OCI-LY7 (cell line): ENCODE measurements around the gene ARHGAP24. TPM values are rescaled to one million over a fixed set of nuclear protein-coding genes. Genes with fewer than 3 reads are reported as not detected.

Experiments used
- BruUV-seq: library from RNA; stranded (reverse); fragments of 400-500 nt; replicated peaks from 2 replicates; lab custom pipeline; 2021; lab: Mats Ljungman, UMichigan
- CTCF ChIA-PET: fragments of 300-600 bp; sonication (Branson Sonifier 250); formaldehyde crosslinking; loops from one replicate; lab custom pipeline; 2022; ENCODE audit warnings: antibody characterized with exemption; ENCODE audit not compliant: unreplicated experiment; lab: Charles Lee
- POLR2A ChIA-PET: fragments of 300-600 bp; sonication (Branson Sonifier 250); formaldehyde crosslinking; loops from one replicate; lab custom pipeline; 2022; ENCODE audit warnings: antibody characterized with exemption; lab: Charles Lee
- DNase-seq: peaks from one replicate; pipeline ENCODE4 v3.0.0-alpha.2; 2015; ENCODE audit warnings: low spot score
- H2AFZ ChIP-seq: fragments of 200-600 bp; sonication (generic), shearing (Covaris generic); 2 replicates; pipeline ENCODE4 v1.6.1; 2014; ENCODE audit warnings: mild to moderate bottlenecking, antibody characterized with exemption, low read length, moderate library complexity
- H3K27ac ChIP-seq: fragments of 200-600 bp; sonication (generic); 2 replicates; pipeline ENCODE4 v1.5.1; 2014; ENCODE audit warnings: mixed run types, low read depth, mild to moderate bottlenecking, moderate library complexity, low read length, inconsistent platforms; ENCODE audit not compliant: poor library complexity, severe bottlenecking
- H3K36me3 ChIP-seq: fragments of 200-600 bp; sonication (generic); 2 replicates; pipeline ENCODE4 v1.6.1; 2014; ENCODE audit warnings: mild to moderate bottlenecking, antibody characterized with exemption, low read length, moderate library complexity, mixed read lengths; ENCODE audit not compliant: insufficient read depth
- H3K4me1 ChIP-seq: fragments of 200-600 bp; sonication (generic); 2 replicates; pipeline ENCODE4 v1.5.1; 2014; ENCODE audit warnings: mild to moderate bottlenecking, low read length; ENCODE audit not compliant: insufficient read depth, poor library complexity, severe bottlenecking
- H3K4me2 ChIP-seq: fragments of 200-600 bp; sonication (generic); 2 replicates; pipeline ENCODE4 v1.6.1; 2014; ENCODE audit warnings: mild to moderate bottlenecking, low read length
- H3K4me3 ChIP-seq: fragments of 200-600 bp; sonication (generic); 2 replicates; pipeline ENCODE4 v1.5.1; 2014; ENCODE audit warnings: mild to moderate bottlenecking, low read depth, low read length; ENCODE audit not compliant: poor library complexity, severe bottlenecking
- H3K79me2 ChIP-seq: fragments of 200-600 bp; sonication (generic); 2 replicates; pipeline ENCODE4 v1.6.1; 2016; ENCODE audit warnings: low read depth, mild to moderate bottlenecking, low read length, moderate library complexity, mixed read lengths; ENCODE audit not compliant: insufficient read depth
- H3K9me2 ChIP-seq: fragments of 200-600 bp; sonication (generic); 2 replicates; pipeline ENCODE4 v1.6.1; 2016; ENCODE audit warnings: mild to moderate bottlenecking, low read length, mixed read lengths; ENCODE audit not compliant: insufficient read depth
- H3K9me3 ChIP-seq: fragments of 200-600 bp; sonication (generic); 2 replicates; pipeline ENCODE4 v1.6.1; 2014; ENCODE audit warnings: mild to moderate bottlenecking, mixed run types, low read length, mixed read lengths
- H4K20me1 ChIP-seq: fragments of 200-600 bp; sonication (generic); 2 replicates; pipeline ENCODE4 v1.6.1; 2014; ENCODE audit warnings: mild to moderate bottlenecking, antibody characterized with exemption, low read length, moderate library complexity, mixed read lengths; ENCODE audit not compliant: insufficient read depth
- EZH2phosphoT487 ChIP-seq: fragments of 200-600 bp; sonication (generic); IDR thresholded peaks from 2 replicates; pipeline ENCODE4 v1.6.1; 2018; ENCODE audit warnings: low read depth, borderline replicate concordance, mild to moderate bottlenecking, mixed run types, antibody characterized with exemption, low read length, moderate library complexity, mixed read lengths
- intact Hi-C: fragments of 100-400 bp; cut with micrococcal nuclease; formaldehyde crosslinking; loops from one replicate; pipeline ENCODE4 v1.10.0; 2022; ENCODE audit not compliant: unreplicated experiment
- total RNA-seq, 2 experiments: library from RNA; depleted of rRNA in 1 of 2; stranded (reverse); fragments of >200 nt in 1 of 2; shearing (Covaris generic) in 1 of 2; gene quantifications; 2 replicates each; pipeline ENCODE4 v1.2.3, GENCODE V29; 2014 to 2022
- TF ChIP-seq, protein P1 (sequence below): fragments of 200-600 bp; sonication (generic); conservative IDR thresholded peaks from 2 replicates; pipeline ENCODE4 v1.5.1; 2014; ENCODE audit warnings: mild to moderate bottlenecking, antibody characterized with exemption, low read length, moderate library complexity, mixed read lengths

The ARHGAP24 gene
- total RNA-seq, 2 experiments from 2014 or later, result 0.88 to 4.4 TPM

DNA sequence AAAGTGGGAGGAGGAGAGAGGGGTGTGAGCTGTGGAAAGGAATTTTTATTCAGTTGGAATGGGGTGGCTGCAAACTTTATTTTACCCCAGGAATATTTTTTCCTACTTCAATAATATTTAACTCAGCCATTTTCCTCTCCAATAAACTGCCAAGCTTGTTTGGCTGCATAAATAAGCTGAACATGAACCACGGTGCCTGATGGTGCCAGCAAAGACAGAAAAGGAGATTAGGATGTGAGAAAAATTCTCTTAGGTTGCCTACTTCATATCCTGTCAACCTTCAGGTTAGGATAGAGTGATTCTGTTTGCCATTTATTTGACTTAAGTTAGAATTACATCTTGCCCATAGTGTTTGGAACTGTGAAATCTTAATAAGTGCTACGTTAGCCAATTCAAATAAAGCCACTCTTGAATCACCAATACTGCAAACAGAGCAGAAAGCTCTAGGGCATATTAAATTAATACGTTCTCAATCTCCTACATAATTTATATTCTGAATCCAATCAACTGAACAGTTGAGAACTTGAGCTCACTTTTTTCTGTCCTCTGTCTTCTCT is 195.1 kb downstream of the ARHGAP24 start:
- Histone ChIP-seq H3K4me2 (no peak overlapping the region), H3K27ac (no peak overlapping the region), H3K36me3 (no peaks in the 10 kb centered on the region), H3K4me3 (no peak overlapping the region), H2AFZ (no peak overlapping the region), H3K9me2 (no peaks in the 10 kb centered on the region), H3K9me3 (peaks cover 11% of the 10 kb centered on the region), H3K79me2 (no peaks in the 10 kb centered on the region), H3K4me1 (peaks cover 32% of the 10 kb centered on the region), H4K20me1 (no peaks in the 10 kb centered on the region)
- BruUV-seq, result no TSS peak
- intact Hi-C loops, result no loop called here
- POLR2A ChIA-PET, result interaction anchor here (0.6 to 3.6 kb wide), 9 partner anchors 10 to 205 kb away, joined by 3 to 27 read pairs (median 5); no protein-coding TSS in a partner anchor
- CTCF ChIA-PET, result no interaction called here
- no peak for DNase-seq
- TF ChIP-seq, protein P1, sequence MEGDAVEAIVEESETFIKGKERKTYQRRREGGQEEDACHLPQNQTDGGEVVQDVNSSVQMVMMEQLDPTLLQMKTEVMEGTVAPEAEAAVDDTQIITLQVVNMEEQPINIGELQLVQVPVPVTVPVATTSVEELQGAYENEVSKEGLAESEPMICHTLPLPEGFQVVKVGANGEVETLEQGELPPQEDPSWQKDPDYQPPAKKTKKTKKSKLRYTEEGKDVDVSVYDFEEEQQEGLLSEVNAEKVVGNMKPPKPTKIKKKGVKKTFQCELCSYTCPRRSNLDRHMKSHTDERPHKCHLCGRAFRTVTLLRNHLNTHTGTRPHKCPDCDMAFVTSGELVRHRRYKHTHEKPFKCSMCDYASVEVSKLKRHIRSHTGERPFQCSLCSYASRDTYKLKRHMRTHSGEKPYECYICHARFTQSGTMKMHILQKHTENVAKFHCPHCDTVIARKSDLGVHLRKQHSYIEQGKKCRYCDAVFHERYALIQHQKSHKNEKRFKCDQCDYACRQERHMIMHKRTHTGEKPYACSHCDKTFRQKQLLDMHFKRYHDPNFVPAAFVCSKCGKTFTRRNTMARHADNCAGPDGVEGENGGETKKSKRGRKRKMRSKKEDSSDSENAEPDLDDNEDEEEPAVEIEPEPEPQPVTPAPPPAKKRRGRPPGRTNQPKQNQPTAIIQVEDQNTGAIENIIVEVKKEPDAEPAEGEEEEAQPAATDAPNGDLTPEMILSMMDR, result no peak
- no peak for TF ChIP-seq EZH2phosphoT487

DNA sequence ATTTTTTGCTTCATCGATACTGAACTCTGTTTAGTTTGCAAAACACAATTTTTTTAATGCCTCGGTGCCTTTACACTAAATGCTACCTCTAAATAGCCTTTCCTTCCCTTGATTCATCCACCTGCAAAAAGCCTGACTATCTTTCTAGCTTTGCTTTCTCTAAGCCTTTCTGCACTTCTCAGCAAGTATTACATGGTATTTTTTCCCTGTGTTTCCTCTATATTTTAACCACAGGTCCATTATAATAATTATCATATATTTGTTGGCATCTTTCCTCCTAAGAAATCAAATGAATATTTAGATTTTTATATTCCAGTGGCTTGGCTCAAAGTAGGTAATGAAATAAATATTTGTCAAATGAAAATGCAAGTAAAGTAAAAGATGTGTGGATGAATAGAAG is 196.2 kb downstream of the ARHGAP24 start:
- Histone ChIP-seq H3K4me2 (peak overlapping the region; percentile 31; the same call in 1 of the 2 replicates), H3K4me3 (no peak overlapping the region), H3K27ac (no peak overlapping the region), H3K9me2 (no peaks in the 10 kb centered on the region), H3K4me1 (peaks cover 32% of the 10 kb centered on the region), H4K20me1 (no peaks in the 10 kb centered on the region), H3K79me2 (no peaks in the 10 kb centered on the region), H3K36me3 (no peaks in the 10 kb centered on the region), H3K9me3 (peaks cover 11% of the 10 kb centered on the region), H2AFZ (peak overlapping the region; percentile 83; the same call in 1 of the 2 replicates)
- TF ChIP-seq EZH2phosphoT487, result no peak
- TF ChIP-seq, protein P1, result no peak
- DNase-seq, result peak; percentile 19
- ChIA-PET CTCF (no interaction called here), POLR2A (interaction anchor here (0.7 to 3.6 kb wide), 7 partner anchors 9 to 115 kb away, joined by 3 to 27 read pairs (median 6); no protein-coding TSS in a partner anchor)
- BruUV-seq, result no TSS peak
- intact Hi-C loops, result no loop called here

DNA sequence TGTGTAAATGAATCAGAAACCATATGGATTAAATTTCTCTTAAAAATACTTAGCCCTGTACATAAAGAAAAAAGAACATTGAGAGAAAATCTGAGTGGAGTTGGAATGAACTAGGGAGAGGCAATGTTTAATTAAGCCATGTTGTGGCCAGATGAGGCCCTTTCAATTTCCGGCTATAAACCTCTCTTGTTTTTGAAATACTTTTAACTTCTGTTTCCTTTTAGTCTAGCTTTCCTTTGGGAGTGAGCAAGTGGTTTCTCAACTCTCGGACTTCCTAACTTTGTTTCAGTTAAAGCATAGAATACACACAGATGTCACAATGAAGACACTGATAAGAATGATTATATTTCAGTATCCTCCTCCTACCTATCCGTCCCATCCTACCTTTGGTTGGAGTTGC is 197.2 kb downstream of the ARHGAP24 start:
- BruUV-seq, result no TSS peak
- ChIA-PET POLR2A (interaction anchor here (0.9 to 2.8 kb wide), 12 partner anchors 8 to 175 kb away, joined by 3 to 11 read pairs (median 4); no protein-coding TSS in a partner anchor), CTCF (no interaction called here)
- Histone ChIP-seq H3K9me2 (no peaks in the 10 kb centered on the region), H3K9me3 (peaks cover 11% of the 10 kb centered on the region), H4K20me1 (no peaks in the 10 kb centered on the region), H2AFZ (peak overlapping the region; percentile 83), H3K4me1 (peaks cover 32% of the 10 kb centered on the region), H3K79me2 (no peaks in the 10 kb centered on the region), H3K36me3 (no peaks in the 10 kb centered on the region), H3K27ac (no peak overlapping the region), H3K4me2 (peak overlapping the region; percentile 31), H3K4me3 (no peak overlapping the region)
- TF ChIP-seq, protein P1, result no peak
- TF ChIP-seq EZH2phosphoT487, result no peak
- DNase-seq, result peak; percentile 12
- intact Hi-C loops, result no loop called here
